Neural cell (in vitro differentiated cells): ENCODE data around the gene DPH1. TPM values are rescaled to one million over a fixed set of nuclear protein-coding genes. Genes with fewer than 3 reads are reported as not detected.

Experiments used
- H2AFZ ChIP-seq: fragments of 200-600, 300-800 bp; sonication (generic), shearing (Covaris generic); 2 replicates; pipeline ENCODE4 v1.6.0; 2014; ENCODE audit warnings: low read depth, mild to moderate bottlenecking, antibody characterized with exemption, low read length, moderate library complexity
- H3F3A ChIP-seq: fragments of 200-600 bp; shearing (Covaris generic); 2 replicates; pipeline ENCODE4 v1.6.1; 2016; ENCODE audit warnings: mild to moderate bottlenecking, moderate library complexity, mixed read lengths, antibody characterized with exemption, low read length; ENCODE audit not compliant: insufficient read depth, poor library complexity, severe bottlenecking
- H3K27ac ChIP-seq: fragments of 200-600, 300-800 bp; sonication (generic), shearing (Covaris generic); 2 replicates; pipeline ENCODE4 v1.5.1; 2014; ENCODE audit warnings: mild to moderate bottlenecking, low read length, moderate library complexity
- H3K27me3 ChIP-seq: fragments of 300-800, 200-600 bp; sonication (generic), shearing (Covaris generic); 2 replicates; pipeline ENCODE4 v1.6.0; 2014; ENCODE audit warnings: mild to moderate bottlenecking, low read depth, low read length, moderate library complexity; ENCODE audit not compliant: insufficient read depth
- H3K36me3 ChIP-seq: fragments of 300-800, 200-600 bp; sonication (generic), shearing (Covaris generic); 2 replicates; pipeline ENCODE4 v1.5.1; 2014; ENCODE audit warnings: mild to moderate bottlenecking, antibody characterized with exemption, low read length, moderate library complexity; ENCODE audit not compliant: insufficient read depth
- H3K4me2 ChIP-seq: fragments of 300-800, 200-600 bp; sonication (generic), shearing (Covaris generic); 2 replicates; pipeline ENCODE4 v1.6.0; 2014; ENCODE audit warnings: mild to moderate bottlenecking, low read length
- H3K4me3 ChIP-seq: fragments of 300-800, 200-600 bp; sonication (generic), shearing (Covaris generic); 2 replicates; pipeline ENCODE4 v1.5.1; 2014; ENCODE audit warnings: mild to moderate bottlenecking, low read length, moderate library complexity
- H3K79me2 ChIP-seq: fragments of 200-600 bp; shearing (Covaris generic); replicated peaks from 2 replicates; pipeline ENCODE4 v1.6.0; 2014; ENCODE audit warnings: mild to moderate bottlenecking, low read length, moderate library complexity; ENCODE audit not compliant: insufficient read depth
- H3K9ac ChIP-seq: fragments of 300-800, 200-600 bp; sonication (generic), shearing (Covaris generic); 2 replicates; pipeline ENCODE4 v1.6.1; 2016; ENCODE audit warnings: mild to moderate bottlenecking, low read length, mixed read lengths
- H3K9me2 ChIP-seq: fragments of 200-600 bp; shearing (Covaris generic); 2 replicates; pipeline ENCODE4 v1.6.1; 2016; ENCODE audit warnings: mild to moderate bottlenecking, low read length, mixed read lengths; ENCODE audit not compliant: insufficient read depth
- H3K9me3 ChIP-seq: fragments of 200-600, 300-800 bp; sonication (generic), shearing (Covaris generic); 2 replicates; pipeline ENCODE4 v1.6.1; 2016; ENCODE audit warnings: mild to moderate bottlenecking, mixed run types, low read length, moderate library complexity, mixed read lengths
- H4K20me1 ChIP-seq: fragments of 200-600 bp; shearing (Covaris generic); 2 replicates; pipeline ENCODE4 v1.6.1; 2016; ENCODE audit warnings: mild to moderate bottlenecking, mixed run types; ENCODE audit not compliant: insufficient read depth
- CTCF ChIP-seq: fragments of 450-650 bp; IDR thresholded peaks from 2 replicates; pipeline ENCODE4 v1.5.1; 2014; ENCODE audit warnings: antibody characterized with exemption, mild to moderate bottlenecking, moderate library complexity; ENCODE audit not compliant: poor library complexity, severe bottlenecking
- EP300 ChIP-seq: fragments of 450-650 bp; conservative IDR thresholded peaks from 2 replicates; pipeline ENCODE4 v1.6.1; 2014; ENCODE audit warnings: antibody characterized with exemption, mild to moderate bottlenecking, moderate library complexity; ENCODE audit not compliant: poor library complexity, severe bottlenecking
- EZH2 ChIP-seq: fragments of 200-600, 300-800 bp; shearing (Covaris generic), sonication (generic); IDR thresholded peaks from 2 replicates; pipeline ENCODE4 v1.6.1; 2014; ENCODE audit warnings: antibody characterized with exemption, low read length, borderline replicate concordance, mild to moderate bottlenecking; ENCODE audit not compliant: insufficient read depth, poor library complexity, severe bottlenecking
- MXI1 ChIP-seq: fragments of 450-650 bp; conservative IDR thresholded peaks from 2 replicates; pipeline ENCODE4 v1.6.1; 2014; ENCODE audit warnings: antibody characterized with exemption, mild to moderate bottlenecking; ENCODE audit not compliant: poor library complexity, severe bottlenecking
- POLR2AphosphoS5 ChIP-seq: IDR thresholded peaks from 2 replicates; pipeline ENCODE4 v1.6.1; 2012
- RAD21 ChIP-seq: fragments of 450-650 bp; conservative IDR thresholded peaks from 2 replicates; pipeline ENCODE4 v1.6.1; 2014; ENCODE audit warnings: antibody characterized with exemption, mild to moderate bottlenecking, moderate library complexity
- REST ChIP-seq: IDR thresholded peaks from 2 replicates; pipeline ENCODE4 v1.6.1; 2012; ENCODE audit warnings: borderline replicate concordance
- SMC3 ChIP-seq: fragments of 450-650 bp; conservative IDR thresholded peaks from 2 replicates; pipeline ENCODE4 v1.6.1; 2014; ENCODE audit warnings: antibody characterized with exemption, mild to moderate bottlenecking, moderate library complexity; ENCODE audit not compliant: poor library complexity
- TAF1 ChIP-seq: IDR thresholded peaks from 2 replicates; pipeline ENCODE4 v1.6.1; 2012; ENCODE audit warnings: low read depth
- polyA plus RNA-seq: library from polyadenylated mRNA; depleted of rRNA; stranded (reverse); fragments of >200 nt; gene quantifications from 2 replicates; pipeline ENCODE4 v1.2.3, GENCODE V29; 2014

DPH1 gene
- polyA plus RNA-seq, 1 donor from 2014 or later, result 44.8 TPM

GRCh38 chr17:2043785-2044184, 13.8 kb downstream of the DPH1 start:
- peaks cover 3% of the 10 kb centered on the region for H3K79me2 ChIP-seq
- no peak overlapping the region for H3K4me3 ChIP-seq
- no peaks in the 10 kb centered on the region for H3K27me3 ChIP-seq
- TF ChIP-seq CTCF, result no peak
- no peak for TF ChIP-seq REST
- no peak for TF ChIP-seq EZH2
- no peak for TF ChIP-seq TAF1
- no peak for TF ChIP-seq RAD21
- no peak for TF ChIP-seq EP300
- TF ChIP-seq SMC3, result no peak
- H3K9ac ChIP-seq, result no peak overlapping the region
- H4K20me1 ChIP-seq, result no peaks in the 10 kb centered on the region
- no peaks in the 10 kb centered on the region for H3K36me3 ChIP-seq
- H3F3A ChIP-seq, result peaks cover 6% of the 10 kb centered on the region
- no peaks in the 10 kb centered on the region for H3K9me2 ChIP-seq
- H3K4me2 ChIP-seq, result no peak overlapping the region
- H2AFZ ChIP-seq, result no peak overlapping the region
- H3K9me3 ChIP-seq, result no peaks in the 10 kb centered on the region
- H3K27ac ChIP-seq, result no peak overlapping the region

GRCh38 chr17:2044263-2044894, 14.4 kb downstream of the DPH1 start:
- H3K9ac ChIP-seq, result no peak overlapping the region
- peaks cover 6% of the 10 kb centered on the region for H3F3A ChIP-seq
- H3K4me2 ChIP-seq, result no peak overlapping the region
- no peaks in the 10 kb centered on the region for H4K20me1 ChIP-seq
- no peak overlapping the region for H2AFZ ChIP-seq
- H3K9me3 ChIP-seq, result no peaks in the 10 kb centered on the region
- H3K27ac ChIP-seq, result no peak overlapping the region
- no peaks in the 10 kb centered on the region for H3K36me3 ChIP-seq
- no peaks in the 10 kb centered on the region for H3K27me3 ChIP-seq
- no peaks in the 10 kb centered on the region for H3K9me2 ChIP-seq
- H3K79me2 ChIP-seq, result peaks cover 3% of the 10 kb centered on the region
- TF ChIP-seq CTCF (no peak), TAF1 (no peak), EZH2 (no peak), MXI1 (no peak), SMC3 (no peak), RAD21 (no peak), EP300 (no peak), POLR2AphosphoS5 (no peak), REST (no peak)
- no peak overlapping the region for H3K4me3 ChIP-seq
